Right lobe of liver (tissue), 4 donors: ENCODE data around the gene PPP1R14C.

Source experiments
- POLR2A ChIP-seq: fragments of 450-650 bp; IDR thresholded peaks from one replicate; pipeline ENCODE4 v1.6.1; 2017; ENCODE audit warnings: antibody characterized with exemption, mild to moderate bottlenecking
- TF ChIP-seq, protein P1 (sequence below), 4 donors: fragments of 200-600 bp in 3 of 4; fragments of 450-650 bp in 1 of 4; IDR thresholded peaks; one replicate each; pipeline versions ENCODE4 v1.5.1 to v1.8.0; 2016 to 2022; ENCODE audit warnings: antibody characterized with exemption in 4 of 4, mild to moderate bottlenecking in 2 of 4
- donor health status: DM: no; HTN: no; CAD: no.
- donor health status: DM: no; HTN: no; CAD: no.
- donor health status: DM: no; HTN: yes; CAD: no.

DNA sequence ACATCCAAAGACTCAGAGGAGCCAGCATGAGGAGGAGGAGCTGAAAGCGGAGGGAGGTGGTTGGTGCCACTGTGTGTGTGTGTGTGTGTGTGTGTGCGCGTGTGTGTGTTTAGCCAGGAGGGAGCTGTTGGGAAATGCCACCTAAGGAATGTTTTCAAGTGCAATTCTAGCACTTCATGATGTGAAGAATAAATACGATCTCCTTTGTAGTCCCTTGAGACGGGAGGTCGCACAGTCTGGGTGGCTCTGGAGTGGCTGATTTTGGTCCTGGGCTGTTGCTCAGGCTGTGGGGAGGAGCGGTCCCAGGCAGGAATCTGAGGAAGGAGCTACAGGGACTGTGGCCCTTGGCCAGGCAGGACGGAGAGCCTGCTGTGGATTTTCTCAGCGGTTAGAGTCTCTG lies 93.7 kb downstream of the PPP1R14C start:
- TF ChIP-seq, protein P1, sequence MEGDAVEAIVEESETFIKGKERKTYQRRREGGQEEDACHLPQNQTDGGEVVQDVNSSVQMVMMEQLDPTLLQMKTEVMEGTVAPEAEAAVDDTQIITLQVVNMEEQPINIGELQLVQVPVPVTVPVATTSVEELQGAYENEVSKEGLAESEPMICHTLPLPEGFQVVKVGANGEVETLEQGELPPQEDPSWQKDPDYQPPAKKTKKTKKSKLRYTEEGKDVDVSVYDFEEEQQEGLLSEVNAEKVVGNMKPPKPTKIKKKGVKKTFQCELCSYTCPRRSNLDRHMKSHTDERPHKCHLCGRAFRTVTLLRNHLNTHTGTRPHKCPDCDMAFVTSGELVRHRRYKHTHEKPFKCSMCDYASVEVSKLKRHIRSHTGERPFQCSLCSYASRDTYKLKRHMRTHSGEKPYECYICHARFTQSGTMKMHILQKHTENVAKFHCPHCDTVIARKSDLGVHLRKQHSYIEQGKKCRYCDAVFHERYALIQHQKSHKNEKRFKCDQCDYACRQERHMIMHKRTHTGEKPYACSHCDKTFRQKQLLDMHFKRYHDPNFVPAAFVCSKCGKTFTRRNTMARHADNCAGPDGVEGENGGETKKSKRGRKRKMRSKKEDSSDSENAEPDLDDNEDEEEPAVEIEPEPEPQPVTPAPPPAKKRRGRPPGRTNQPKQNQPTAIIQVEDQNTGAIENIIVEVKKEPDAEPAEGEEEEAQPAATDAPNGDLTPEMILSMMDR (IDR thresholded peaks at IDR 0.05): no peak
- no peak for TF ChIP-seq POLR2A
